HepG2 (cell line): Measurements from ENCODE around the gene TUBB4B. TPM values are rescaled to one million over a fixed set of nuclear protein-coding genes. Genes with fewer than 3 reads are reported as not detected.

Experiments
- CREBL2 ChIP-seq: sonication (generic); formaldehyde crosslinking; IDR thresholded peaks from 2 replicates; pipeline ENCODE4 v1.8.1; 2023; ENCODE audit warnings: missing genetic modification reagents, mild to moderate bottlenecking, borderline replicate concordance
- DBP ChIP-seq: sonication (generic); formaldehyde crosslinking; IDR thresholded peaks from 2 replicates; pipeline ENCODE4 v1.4.0; 2020; ENCODE audit warnings: missing genetic modification reagents; ENCODE audit errors: not compliant biosample characterization
- FOXP4 ChIP-seq: sonication (generic); formaldehyde crosslinking; IDR thresholded peaks from 2 replicates; pipeline ENCODE4 v1.4.0; 2020; ENCODE audit warnings: missing genetic modification reagents
- HNRNPLL ChIP-seq: fragments of 200-400 bp; formaldehyde crosslinking; IDR thresholded peaks from 2 replicates; pipeline ENCODE4 v1.6.1; 2017; ENCODE audit warnings: mild to moderate bottlenecking, low read depth, low read length; ENCODE audit not compliant: poor library complexity, severe bottlenecking
- MTA3 ChIP-seq: sonication (generic); formaldehyde crosslinking; IDR thresholded peaks from 2 replicates; pipeline ENCODE4 v1.4.0; 2020; ENCODE audit warnings: missing genetic modification reagents
- NFKB2 ChIP-seq: sonication (generic); formaldehyde crosslinking; IDR thresholded peaks from 2 replicates; pipeline ENCODE4 v1.4.0; 2020; ENCODE audit warnings: missing genetic modification reagents, borderline replicate concordance
- NR2C2 ChIP-seq: sonication (generic); formaldehyde crosslinking; IDR thresholded peaks from 2 replicates; pipeline ENCODE4 v1.4.0; 2020; ENCODE audit warnings: missing genetic modification reagents, mild to moderate bottlenecking, moderate library complexity, borderline replicate concordance
- REXO4 ChIP-seq: sonication (generic); formaldehyde crosslinking; IDR thresholded peaks from 2 replicates; pipeline ENCODE4 v1.8.0; 2022; ENCODE audit warnings: missing genetic modification reagents, mild to moderate bottlenecking, borderline replicate concordance
- SAP130 ChIP-seq: IDR thresholded peaks from 2 replicates; pipeline ENCODE4 v1.6.1; 2016; ENCODE audit warnings: low read depth
- SKIL ChIP-seq: sonication (generic); formaldehyde crosslinking; IDR thresholded peaks from 2 replicates; pipeline ENCODE4 v1.8.0; 2022; ENCODE audit warnings: missing genetic modification reagents, mild to moderate bottlenecking, moderate library complexity, borderline replicate concordance
- TSC22D2 ChIP-seq: sonication (generic); formaldehyde crosslinking; IDR thresholded peaks from 2 replicates; pipeline ENCODE4 v1.5.1; 2020; ENCODE audit warnings: missing genetic modification reagents, mild to moderate bottlenecking, borderline replicate concordance
- ZBTB10 ChIP-seq: sonication (generic); formaldehyde crosslinking; IDR thresholded peaks from 2 replicates; pipeline ENCODE4 v1.4.0; 2020; ENCODE audit warnings: missing genetic modification reagents, borderline replicate concordance
- ZBTB34 ChIP-seq: sonication (generic); formaldehyde crosslinking; IDR thresholded peaks from 2 replicates; pipeline ENCODE4 v1.8.0; 2022; ENCODE audit warnings: mild to moderate bottlenecking, missing genetic modification reagents
- ZFP62 ChIP-seq: sonication (generic); formaldehyde crosslinking; IDR thresholded peaks from 2 replicates; pipeline ENCODE4 v1.4.0; 2020; ENCODE audit warnings: missing genetic modification reagents
- ZFP90 ChIP-seq: sonication (generic); formaldehyde crosslinking; IDR thresholded peaks from 2 replicates; pipeline ENCODE4 v1.8.0; 2022; ENCODE audit warnings: missing genetic modification reagents, mild to moderate bottlenecking, inconsistent platforms, borderline replicate concordance
- ZNF160 ChIP-seq: sonication (generic); formaldehyde crosslinking; IDR thresholded peaks from 2 replicates; pipeline ENCODE4 v1.8.0; 2022; ENCODE audit warnings: mild to moderate bottlenecking, inconsistent platforms, missing genetic modification reagents
- ZNF547 ChIP-seq: sonication (generic); formaldehyde crosslinking; IDR thresholded peaks from 2 replicates; pipeline ENCODE4 v1.5.1; 2020; ENCODE audit warnings: mild to moderate bottlenecking, missing genetic modification reagents
- ZNF558 ChIP-seq: sonication (generic); formaldehyde crosslinking; IDR thresholded peaks from 2 replicates; pipeline ENCODE4 v1.9.0; 2022; ENCODE audit warnings: mild to moderate bottlenecking, missing genetic modification reagents, borderline replicate concordance
- ZSCAN9 ChIP-seq: IDR thresholded peaks from 2 replicates; pipeline ENCODE4 v1.6.1; 2016; ENCODE audit warnings: borderline replicate concordance
- polyA plus RNA-seq, 8 experiments: library from polyadenylated mRNA; depleted of rRNA in 3 of 8; stranded (reverse) in 7 of 8; unstranded in 1 of 8; fragments of >200 nt; fragmentation: Illumina TruSeq in 4 of 8; extraction: Trizol in 4 of 8; gene quantifications; 2 replicates each; pipeline versions ENCODE4 v1.2.1 to v1.2.3, GENCODE V29; 2011 to 2016; ENCODE audit warnings: low read depth in 4 of 8, missing spikeins in 1 of 8, mixed read lengths in 1 of 8; ENCODE audit not compliant: insufficient read depth in 1 of 8
- total RNA-seq, 5 experiments: library from RNA; depleted of rRNA; stranded (reverse); fragments of >200 nt; fragmentation: Illumina TruSeq; extraction: Trizol; gene quantifications; 2 replicates each; pipeline ENCODE4 v1.2.3, GENCODE V29; 2016; ENCODE audit warnings: low read depth in 1 of 5

Gene TUBB4B
- total and polyA plus RNA-seq, 2 of the 13 experiments (the other 11 are each of a cell fraction or from before 2014, with no cell fraction given) = 182 to 412 TPM

- no peak for TF ChIP-seq FOXP4 (CRISPR knock-in tag)
- no peak for TF ChIP-seq MTA3
- TF ChIP-seq ZBTB34 (CRISPR knock-in tag) = 0 out of 2 replicates have a peak, but pooled peaks have one; percentile 60
- TF ChIP-seq ZFP90 = 0 out of 2 replicates have a peak, but pooled peaks have one; percentile 31
- 0 out of 2 replicates have a peak, but pooled peaks have one; percentile 49 for TF ChIP-seq ZNF547 (CRISPR knock-in tag)
- TF ChIP-seq ZSCAN9 = no peak
- no peak for TF ChIP-seq DBP (CRISPR knock-in tag)
- no peak for TF ChIP-seq ZNF160
- TF ChIP-seq ZNF558 = no peak
- TF ChIP-seq REXO4 = no peak
- no peak for TF ChIP-seq ZBTB10 (CRISPR knock-in tag)
- TF ChIP-seq SAP130 (CRISPR knock-in tag) = peak; percentile 73
- TF ChIP-seq TSC22D2 = no peak
- no peak for TF ChIP-seq ZFP62 (CRISPR knock-in tag)
- TF ChIP-seq HNRNPLL = peak; percentile 61
- TF ChIP-seq CREBL2 (CRISPR knock-in tag) = no peak
- TF ChIP-seq SKIL (CRISPR knock-in tag) = no peak
- peak; percentile 54; the same call in 1 of the 2 replicates for TF ChIP-seq NR2C2 (CRISPR knock-in tag)
- TF ChIP-seq NFKB2 (CRISPR knock-in tag) = peak; percentile 67; the same call in 1 of the 2 replicates
Observed at GRCh38 chr9:137241490-137242268, 592 bp downstream of the TUBB4B start (continued).
